BE2C (cell line): ENCODE measurements around the gene LINGO4.

Experiments
- DNase-seq: peaks from one replicate; pipeline ENCODE4 v3.0.0-alpha.2; 2020
- H3K27me3 ChIP-seq: fragments of 250-450 bp; sonication (Bioruptor Pico); 2 replicates; pipeline ENCODE4 v1.5.1; 2020; ENCODE audit warnings: mild to moderate bottlenecking
- H3K36me3 ChIP-seq: fragments of 250-450 bp; sonication (Bioruptor Pico); 2 replicates; pipeline ENCODE4 v1.5.1; 2020; ENCODE audit warnings: mild to moderate bottlenecking
- H3K4me1 ChIP-seq: fragments of 250-450 bp; sonication (Bioruptor Pico); 2 replicates; pipeline ENCODE4 v1.5.1; 2020
- H3K4me3 ChIP-seq: 2 replicates; pipeline ENCODE4 v1.5.1; 2011; ENCODE audit warnings: low read depth, low read length
- H3K9me3 ChIP-seq: fragments of 250-450 bp; sonication (Bioruptor Pico); 2 replicates; pipeline ENCODE4 v1.5.1; 2020
- TF ChIP-seq, protein P1 (sequence below): IDR thresholded peaks from 2 replicates; pipeline ENCODE4 v1.5.1; 2012; ENCODE audit warnings: mild to moderate bottlenecking, low read depth, low read length

Gene LINGO4

DNA sequence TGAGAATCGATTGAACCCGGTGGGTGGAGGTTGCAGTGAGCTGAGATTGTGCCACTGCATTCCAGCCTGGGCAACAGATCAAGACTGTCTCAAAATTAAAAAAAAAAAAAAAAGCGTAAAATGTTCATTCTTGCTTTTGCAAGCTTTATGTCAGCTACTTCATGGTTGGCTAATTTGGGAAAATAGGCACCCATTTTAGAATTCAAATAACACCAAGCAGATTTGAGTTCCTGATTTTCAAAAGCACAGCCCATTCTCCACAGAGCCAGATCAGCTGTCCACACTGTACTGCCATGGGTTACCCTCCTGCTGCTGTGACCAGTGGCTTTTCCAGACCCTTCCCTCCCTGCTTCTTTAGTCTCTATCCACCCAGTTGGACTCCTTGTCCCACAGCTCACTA lies 43.9 kb upstream of the LINGO4 start:
- no peaks in the 10 kb centered on the region for H3K9me3 ChIP-seq
- H3K4me3 ChIP-seq = no peak overlapping the region
- H3K36me3 ChIP-seq = no peaks in the 10 kb centered on the region
- no peak for DNase-seq
- H3K4me1 ChIP-seq = peaks cover 7% of the 10 kb centered on the region
- TF ChIP-seq, protein P1, sequence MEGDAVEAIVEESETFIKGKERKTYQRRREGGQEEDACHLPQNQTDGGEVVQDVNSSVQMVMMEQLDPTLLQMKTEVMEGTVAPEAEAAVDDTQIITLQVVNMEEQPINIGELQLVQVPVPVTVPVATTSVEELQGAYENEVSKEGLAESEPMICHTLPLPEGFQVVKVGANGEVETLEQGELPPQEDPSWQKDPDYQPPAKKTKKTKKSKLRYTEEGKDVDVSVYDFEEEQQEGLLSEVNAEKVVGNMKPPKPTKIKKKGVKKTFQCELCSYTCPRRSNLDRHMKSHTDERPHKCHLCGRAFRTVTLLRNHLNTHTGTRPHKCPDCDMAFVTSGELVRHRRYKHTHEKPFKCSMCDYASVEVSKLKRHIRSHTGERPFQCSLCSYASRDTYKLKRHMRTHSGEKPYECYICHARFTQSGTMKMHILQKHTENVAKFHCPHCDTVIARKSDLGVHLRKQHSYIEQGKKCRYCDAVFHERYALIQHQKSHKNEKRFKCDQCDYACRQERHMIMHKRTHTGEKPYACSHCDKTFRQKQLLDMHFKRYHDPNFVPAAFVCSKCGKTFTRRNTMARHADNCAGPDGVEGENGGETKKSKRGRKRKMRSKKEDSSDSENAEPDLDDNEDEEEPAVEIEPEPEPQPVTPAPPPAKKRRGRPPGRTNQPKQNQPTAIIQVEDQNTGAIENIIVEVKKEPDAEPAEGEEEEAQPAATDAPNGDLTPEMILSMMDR = no peak
- H3K27me3 ChIP-seq = no peaks in the 10 kb centered on the region

DNA sequence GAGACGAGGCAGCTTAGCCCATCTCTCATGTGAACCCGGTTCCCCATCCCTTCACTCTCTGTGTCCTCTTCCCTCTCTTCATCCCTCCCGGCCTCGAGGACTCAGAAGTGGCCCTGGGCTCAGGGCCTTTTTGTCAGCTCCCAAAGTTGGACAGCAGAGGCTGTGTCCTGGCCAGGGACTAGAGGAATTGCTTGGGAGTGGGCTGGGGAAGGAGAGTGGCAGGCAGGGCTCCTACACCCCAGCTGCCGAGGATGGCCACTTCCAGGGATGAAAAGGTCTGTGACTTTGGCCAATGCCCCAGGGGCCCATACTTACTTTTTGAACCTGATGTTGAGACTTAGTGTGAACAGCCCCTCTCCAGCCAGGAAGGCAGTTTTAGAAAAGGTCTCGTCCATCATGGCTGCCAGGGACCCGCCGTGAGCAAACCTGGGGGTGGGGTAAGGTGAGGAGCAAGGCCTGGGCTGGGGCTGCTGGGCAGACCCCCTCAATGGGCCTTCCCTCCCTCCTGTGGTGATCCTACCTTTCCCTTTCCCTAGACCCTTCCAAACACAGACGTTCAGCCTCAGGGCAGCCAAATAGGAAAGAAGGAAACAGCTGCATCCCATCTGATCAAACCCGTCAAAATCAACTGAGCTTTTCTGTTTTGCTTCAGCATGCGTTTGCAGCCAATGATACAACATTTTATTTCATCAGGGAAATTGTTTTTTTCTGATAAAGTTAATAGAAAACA lies 42.8 kb upstream of the LINGO4 start:
- no peak overlapping the region; the same call in 1 of the 2 replicates for H3K4me3 ChIP-seq
- peak; percentile 45 for DNase-seq
- no peaks in the 10 kb centered on the region for H3K27me3 ChIP-seq
- H3K9me3 ChIP-seq = no peaks in the 10 kb centered on the region
- peaks cover 7% of the 10 kb centered on the region for H3K4me1 ChIP-seq
- H3K36me3 ChIP-seq = no peaks in the 10 kb centered on the region
- TF ChIP-seq, protein P1 = no peak

DNA sequence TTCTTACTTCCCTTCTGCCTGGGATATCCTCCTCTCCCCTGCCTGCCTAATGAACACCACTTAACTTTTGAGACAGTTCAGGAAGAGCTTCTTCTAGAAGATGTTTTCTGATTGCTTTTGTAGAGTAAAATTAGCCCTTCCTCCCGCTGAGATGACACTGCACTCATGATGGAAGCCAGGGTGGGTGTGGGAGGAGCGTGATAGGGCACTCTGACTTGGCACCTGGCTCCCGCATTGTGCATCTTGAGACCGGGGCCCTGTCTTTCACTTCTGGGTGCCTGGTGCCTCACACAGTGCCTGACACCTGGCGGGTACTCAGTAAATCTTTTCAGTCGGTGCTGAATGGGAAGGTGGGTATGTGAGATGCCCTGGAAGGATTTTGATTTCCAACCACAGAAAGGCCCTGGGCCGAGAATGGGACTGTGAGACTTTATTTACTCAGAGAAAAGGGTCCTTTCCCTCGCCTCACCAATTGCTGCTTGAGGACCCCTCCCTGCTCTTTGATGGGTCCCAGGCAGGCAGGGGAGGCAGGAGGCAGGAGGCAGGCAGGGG lies 41.5 kb upstream of the LINGO4 start:
- TF ChIP-seq, protein P1 = no peak
- Histone ChIP-seq H3K4me3 (no peak overlapping the region), H3K9me3 (no peaks in the 10 kb centered on the region), H3K4me1 (peaks cover 7% of the 10 kb centered on the region), H3K27me3 (no peaks in the 10 kb centered on the region), H3K36me3 (no peaks in the 10 kb centered on the region)
- no peak for DNase-seq

DNA sequence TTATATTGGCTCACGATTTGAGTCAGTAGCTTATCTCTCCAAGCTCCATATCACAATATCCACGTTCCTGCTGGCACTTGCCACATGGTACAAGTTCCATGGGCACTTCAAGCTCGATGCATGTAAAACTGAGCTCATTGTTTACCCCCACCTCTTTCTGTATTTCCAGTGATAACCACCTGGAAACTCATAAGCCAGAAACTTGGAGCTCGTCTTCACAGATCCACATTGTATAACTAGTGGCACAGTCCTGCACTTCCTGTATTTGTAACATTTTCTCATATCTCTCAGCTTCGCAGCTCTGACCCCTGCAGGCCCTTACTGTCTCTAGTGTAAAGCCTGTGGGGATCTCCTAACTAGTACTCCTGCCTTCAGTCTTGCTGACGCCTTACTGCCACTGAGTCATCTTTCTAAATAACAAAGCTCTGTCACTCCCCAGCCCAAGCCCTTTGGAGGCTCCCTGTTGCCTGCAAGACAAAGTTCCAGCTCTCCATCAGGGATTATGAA lies 40.9 kb upstream of the LINGO4 start:
- Histone ChIP-seq H3K36me3 (no peaks in the 10 kb centered on the region), H3K9me3 (no peaks in the 10 kb centered on the region), H3K27me3 (no peaks in the 10 kb centered on the region), H3K4me3 (no peak overlapping the region), H3K4me1 (peaks cover 7% of the 10 kb centered on the region)
- TF ChIP-seq, protein P1 = no peak; the same call in 1 of the 2 replicates
- no peak for DNase-seq

DNA sequence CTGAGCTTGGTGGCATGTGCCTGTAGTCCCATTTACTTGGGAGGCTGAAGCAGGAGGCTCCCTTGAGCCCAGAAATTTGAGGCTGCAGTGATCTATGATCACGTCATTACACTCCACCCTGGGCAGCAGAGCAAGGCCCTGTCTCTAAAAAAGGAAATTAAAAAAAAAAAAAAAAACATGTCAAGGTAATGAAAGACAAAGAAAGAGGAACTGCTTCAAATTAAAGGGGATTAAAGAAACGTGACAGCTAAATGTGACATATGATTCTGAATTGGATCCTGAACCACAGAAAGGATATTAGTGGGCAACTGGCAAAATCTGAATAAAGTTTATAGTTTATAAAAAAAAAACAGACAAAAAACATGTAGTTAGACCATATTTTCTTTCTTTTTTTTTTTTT lies 38.2 kb upstream of the LINGO4 start:
- Histone ChIP-seq H3K4me3 (no peak overlapping the region), H3K9me3 (no peaks in the 10 kb centered on the region), H3K36me3 (no peaks in the 10 kb centered on the region), H3K27me3 (no peaks in the 10 kb centered on the region), H3K4me1 (no peaks in the 10 kb centered on the region; the same call in none of the 2 replicates)
- TF ChIP-seq, protein P1 = no peak
- no peak for DNase-seq

DNA sequence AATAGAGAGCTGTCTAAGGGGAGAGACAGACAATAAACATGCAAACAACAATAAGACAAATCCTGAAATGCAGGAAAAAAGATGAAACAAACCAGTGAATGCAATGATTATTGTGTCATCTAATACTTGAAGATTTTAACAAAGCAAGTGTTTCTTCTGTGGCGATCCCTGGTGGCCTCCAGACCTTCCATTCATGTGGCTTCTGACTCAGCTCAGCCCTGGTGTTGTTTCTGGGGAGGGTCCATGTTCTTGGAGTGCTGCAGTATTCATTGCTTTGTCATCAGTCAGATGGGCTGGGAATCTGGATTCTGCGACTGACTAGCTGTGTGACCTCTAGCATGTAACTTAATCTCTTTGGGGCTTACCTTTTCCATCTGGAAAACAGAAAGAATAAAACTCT lies 35.9 kb upstream of the LINGO4 start:
- H3K36me3 ChIP-seq = no peaks in the 10 kb centered on the region
- no peaks in the 10 kb centered on the region for H3K9me3 ChIP-seq
- no peaks in the 10 kb centered on the region for H3K27me3 ChIP-seq
- DNase-seq = no peak
- H3K4me1 ChIP-seq = peaks cover 2% of the 10 kb centered on the region; the same call in 1 of the 2 replicates
- TF ChIP-seq, protein P1 = no peak
- H3K4me3 ChIP-seq = no peak overlapping the region
